CD14-positive monocyte (primary cell): ENCODE measurements around the gene SLC27A1. TPM values are rescaled to one million over a fixed set of nuclear protein-coding genes. Genes with fewer than 3 reads are reported as not detected.

Experiments used
- DNase-seq, 3 donors: peaks; one replicate each; pipeline ENCODE4 v3.0.0-alpha.2; 2011 to 2022
- H2AFZ ChIP-seq: 2 replicates; pipeline ENCODE4 v1.6.0; 2012; ENCODE audit warnings: mild to moderate bottlenecking, low read depth, low read length, inconsistent platforms; ENCODE audit not compliant: insufficient read depth, poor library complexity, severe bottlenecking
- H3K27ac ChIP-seq, 2 donors: 1 replicate in 1 of 2; 2 replicates in 1 of 2; pipeline ENCODE4 v1.5.1; 2012 to 2013; ENCODE audit warnings: low read length in 2 of 2, control low read depth in 1 of 2, inconsistent platforms in 1 of 2, low read depth in 1 of 2, mild to moderate bottlenecking in 1 of 2
- H3K27me3 ChIP-seq, 2 donors: one replicate each; pipeline versions ENCODE4 v1.6.0 to v1.6.1; 2011 to 2013; ENCODE audit warnings: low read length in 2 of 2; ENCODE audit not compliant: control insufficient read depth in 2 of 2, insufficient read depth in 2 of 2
- H3K36me3 ChIP-seq, 2 donors: replicated peaks in 1 of 2; 1 replicate in 1 of 2; 2 replicates in 1 of 2; pipeline versions ENCODE4 v1.5.1 to v1.6.1; 2012 to 2013; ENCODE audit warnings: low read length in 2 of 2, control low read depth in 1 of 2, inconsistent platforms in 1 of 2, mild to moderate bottlenecking in 1 of 2; ENCODE audit not compliant: insufficient read depth in 2 of 2, control insufficient read depth in 1 of 2
- H3K4me1 ChIP-seq, 2 donors: 1 replicate in 1 of 2; 2 replicates in 1 of 2; pipeline versions ENCODE4 v1.5.1 to v1.6.1; 2012 to 2013; ENCODE audit warnings: low read length in 2 of 2, control low read depth in 1 of 2, inconsistent platforms in 1 of 2, mild to moderate bottlenecking in 1 of 2, moderate library complexity in 1 of 2; ENCODE audit not compliant: insufficient read depth in 2 of 2, control insufficient read depth in 1 of 2
- H3K4me2 ChIP-seq: replicated peaks from 2 replicates; pipeline ENCODE3; 2012; ENCODE audit warnings: low read length, moderate library complexity, mild to moderate bottlenecking; ENCODE audit not compliant: poor library complexity, severe bottlenecking; ENCODE audit errors: extremely low read depth
- H3K4me3 ChIP-seq, 3 experiments: fragments of 200-600 bp in 1 of 3; sonication (generic) in 1 of 3; replicated peaks in 1 of 3; 1 replicate in 2 of 3; 2 replicates in 1 of 3; pipeline ENCODE4 v1.5.1; 2011 to 2013; ENCODE audit warnings: low read length in 3 of 3, mild to moderate bottlenecking in 3 of 3, control low read depth in 2 of 3, low read depth in 2 of 3, inconsistent platforms in 1 of 3, moderate library complexity in 1 of 3
- H3K79me2 ChIP-seq: 2 replicates; pipeline ENCODE4 v1.6.0; 2012; ENCODE audit warnings: mild to moderate bottlenecking, control low read depth, inconsistent platforms, low read length, moderate library complexity; ENCODE audit not compliant: insufficient read depth
- H3K9ac ChIP-seq: 2 replicates; pipeline ENCODE4 v1.6.0; 2017; ENCODE audit warnings: low read length, mild to moderate bottlenecking; ENCODE audit not compliant: insufficient read depth, poor library complexity, severe bottlenecking
- H3K9me3 ChIP-seq, 2 donors: replicated peaks in 1 of 2; 1 replicate in 1 of 2; 2 replicates in 1 of 2; pipeline versions ENCODE4 v1.5.1 to v1.6.1; 2012 to 2013; ENCODE audit warnings: low read length in 2 of 2, control low read depth in 1 of 2; ENCODE audit not compliant: control insufficient read depth in 1 of 2, insufficient read depth in 1 of 2
- H4K20me1 ChIP-seq: 2 replicates; pipeline ENCODE4 v1.6.0; 2012; ENCODE audit warnings: mild to moderate bottlenecking, low read length, control low read depth, moderate library complexity; ENCODE audit not compliant: insufficient read depth
- H3K27ac Mint-ChIP-seq, 7 donors: one replicate each; pipeline ENCODE4 v1.8.0; 2020; ENCODE audit warnings: mild to moderate bottlenecking in 7 of 7, mixed read lengths in 7 of 7, moderate library complexity in 6 of 7, inconsistent platforms in 2 of 7
- H3K27me3 Mint-ChIP-seq, 3 donors: one replicate each; pipeline ENCODE4 v1.8.0; 2021 to 2022; ENCODE audit warnings: low read depth in 3 of 3, mild to moderate bottlenecking in 3 of 3, mixed read lengths in 3 of 3, moderate library complexity in 3 of 3, inconsistent platforms in 1 of 3
- H3K36me3 Mint-ChIP-seq, 2 donors: one replicate each; pipeline ENCODE4 v1.8.0; 2020; ENCODE audit warnings: mixed read lengths in 2 of 2, inconsistent platforms in 1 of 2, mild to moderate bottlenecking in 1 of 2
- H3K4me1 Mint-ChIP-seq: one replicate; pipeline ENCODE4 v1.8.0; 2020; ENCODE audit warnings: mild to moderate bottlenecking, mixed read lengths
- H3K4me3 Mint-ChIP-seq, 2 donors: one replicate each; pipeline ENCODE4 v1.8.0; 2020; ENCODE audit warnings: mild to moderate bottlenecking in 2 of 2, mixed read lengths in 2 of 2, moderate library complexity in 1 of 2
- H3K9me3 Mint-ChIP-seq, 7 donors: one replicate each; pipeline ENCODE4 v1.8.0; 2020 to 2022; ENCODE audit warnings: mixed read lengths in 7 of 7, mild to moderate bottlenecking in 6 of 7, moderate library complexity in 6 of 7, inconsistent platforms in 2 of 7
- WGBS: methylation state at CpG from one replicate; pipeline ENCODE4 v1.1.5; 2013; ENCODE audit warnings: missing lambda C conversion rate; ENCODE audit not compliant: insufficient coverage; 5-methylcytosine and 5-hydroxymethylcytosine counted together
- intact Hi-C, 2 donors: fragments of 100-400 bp; cut with micrococcal nuclease; formaldehyde crosslinking; loops; one replicate each; pipeline versions ENCODE4 v1.15.0 to v1.15.1; 2023
- polyA plus RNA-seq, 3 donors: library from polyadenylated mRNA; depleted of rRNA in 1 of 3; unstranded in 2 of 3; stranded (reverse) in 1 of 3; fragments of 300-500 nt in 2 of 3; fragments of >200 nt in 1 of 3; fragmentation: Illumina TruSeq in 2 of 3; gene quantifications; 1 replicate in 2 of 3; 2 replicates in 1 of 3; pipeline ENCODE4 v1.2.3, GENCODE V29; 2012 to 2021
- TF ChIP-seq, protein P1 (sequence below): fragments of 200-600 bp; IDR thresholded peaks from one replicate; pipeline ENCODE4 v1.8.0; 2022; ENCODE audit warnings: antibody characterized with exemption, mild to moderate bottlenecking

The SLC27A1 gene
- polyA plus RNA-seq, 3 donors: 27.1 to 36.5 (median 27.6) TPM

DNA sequence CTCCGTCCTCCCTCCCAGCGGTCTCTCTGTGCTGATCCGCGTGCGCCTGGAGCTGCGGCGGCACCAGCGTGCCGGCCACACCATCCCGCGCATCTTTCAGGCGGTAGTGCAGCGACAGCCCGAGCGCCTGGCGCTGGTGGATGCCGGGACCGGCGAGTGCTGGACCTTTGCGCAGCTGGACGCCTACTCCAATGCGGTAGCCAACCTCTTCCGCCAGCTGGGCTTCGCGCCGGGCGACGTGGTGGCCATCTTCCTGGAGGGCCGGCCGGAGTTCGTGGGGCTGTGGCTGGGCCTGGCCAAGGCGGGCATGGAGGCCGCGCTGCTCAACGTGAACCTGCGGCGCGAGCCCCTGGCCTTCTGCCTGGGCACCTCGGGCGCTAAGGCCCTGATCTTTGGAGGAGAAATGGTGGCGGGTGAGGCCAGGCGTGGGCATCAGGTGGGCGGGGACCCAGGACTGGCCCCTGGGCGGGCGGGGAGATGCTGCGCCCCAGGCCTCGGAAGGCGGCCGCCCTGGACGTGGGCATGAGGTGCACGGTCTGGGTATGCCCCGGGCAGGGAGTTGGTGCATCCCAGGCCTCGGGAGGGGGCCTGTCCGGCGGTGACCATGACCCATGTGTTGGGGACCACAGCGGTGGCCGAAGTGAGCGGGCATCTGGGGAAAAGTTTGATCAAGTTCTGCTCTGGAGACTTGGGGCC lies 16.4 kb downstream of the SLC27A1 start:
- H3K9me3 ChIP-seq: no peaks in the 10 kb centered on the region
- 98% methylated on average over 56 of the region's 58 CpGs for WGBS
- H3K36me3 Mint-ChIP-seq: peaks cover 26 to 57% of the 10 kb centered on the region in 2 donors
- H3K4me3 Mint-ChIP-seq: no peak overlapping the region
- peaks cover 0 to 12% of the 10 kb centered on the region in 2 donors for H3K36me3 ChIP-seq
- H3K27ac ChIP-seq: no peak overlapping the region
- no peak overlapping the region for H3K4me2 ChIP-seq
- peaks cover 22 to 30% of the 10 kb centered on the region in 2 donors for H3K4me1 ChIP-seq
- peaks cover 40% of the 10 kb centered on the region for H3K4me1 Mint-ChIP-seq
- no peak overlapping the region for H2AFZ ChIP-seq
- H3K27me3 ChIP-seq: no peaks in the 10 kb centered on the region
- peaks cover 0 to 2% (median 0%) of the 10 kb centered on the region in 7 donors for H3K9me3 Mint-ChIP-seq
- DNase-seq: no peak
- intact Hi-C loops: no loop called here
- H3K27me3 Mint-ChIP-seq: peaks cover 0 to 7% (median 0%) of the 10 kb centered on the region in 3 donors
- peaks cover 38% of the 10 kb centered on the region for H3K79me2 ChIP-seq
- peaks cover 66% of the 10 kb centered on the region for H4K20me1 ChIP-seq
- TF ChIP-seq, protein P1, sequence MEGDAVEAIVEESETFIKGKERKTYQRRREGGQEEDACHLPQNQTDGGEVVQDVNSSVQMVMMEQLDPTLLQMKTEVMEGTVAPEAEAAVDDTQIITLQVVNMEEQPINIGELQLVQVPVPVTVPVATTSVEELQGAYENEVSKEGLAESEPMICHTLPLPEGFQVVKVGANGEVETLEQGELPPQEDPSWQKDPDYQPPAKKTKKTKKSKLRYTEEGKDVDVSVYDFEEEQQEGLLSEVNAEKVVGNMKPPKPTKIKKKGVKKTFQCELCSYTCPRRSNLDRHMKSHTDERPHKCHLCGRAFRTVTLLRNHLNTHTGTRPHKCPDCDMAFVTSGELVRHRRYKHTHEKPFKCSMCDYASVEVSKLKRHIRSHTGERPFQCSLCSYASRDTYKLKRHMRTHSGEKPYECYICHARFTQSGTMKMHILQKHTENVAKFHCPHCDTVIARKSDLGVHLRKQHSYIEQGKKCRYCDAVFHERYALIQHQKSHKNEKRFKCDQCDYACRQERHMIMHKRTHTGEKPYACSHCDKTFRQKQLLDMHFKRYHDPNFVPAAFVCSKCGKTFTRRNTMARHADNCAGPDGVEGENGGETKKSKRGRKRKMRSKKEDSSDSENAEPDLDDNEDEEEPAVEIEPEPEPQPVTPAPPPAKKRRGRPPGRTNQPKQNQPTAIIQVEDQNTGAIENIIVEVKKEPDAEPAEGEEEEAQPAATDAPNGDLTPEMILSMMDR: no peak
- no peak overlapping the region for H3K27ac Mint-ChIP-seq
- H3K9ac ChIP-seq: no peak overlapping the region
- H3K4me3 ChIP-seq: no peak overlapping the region

DNA sequence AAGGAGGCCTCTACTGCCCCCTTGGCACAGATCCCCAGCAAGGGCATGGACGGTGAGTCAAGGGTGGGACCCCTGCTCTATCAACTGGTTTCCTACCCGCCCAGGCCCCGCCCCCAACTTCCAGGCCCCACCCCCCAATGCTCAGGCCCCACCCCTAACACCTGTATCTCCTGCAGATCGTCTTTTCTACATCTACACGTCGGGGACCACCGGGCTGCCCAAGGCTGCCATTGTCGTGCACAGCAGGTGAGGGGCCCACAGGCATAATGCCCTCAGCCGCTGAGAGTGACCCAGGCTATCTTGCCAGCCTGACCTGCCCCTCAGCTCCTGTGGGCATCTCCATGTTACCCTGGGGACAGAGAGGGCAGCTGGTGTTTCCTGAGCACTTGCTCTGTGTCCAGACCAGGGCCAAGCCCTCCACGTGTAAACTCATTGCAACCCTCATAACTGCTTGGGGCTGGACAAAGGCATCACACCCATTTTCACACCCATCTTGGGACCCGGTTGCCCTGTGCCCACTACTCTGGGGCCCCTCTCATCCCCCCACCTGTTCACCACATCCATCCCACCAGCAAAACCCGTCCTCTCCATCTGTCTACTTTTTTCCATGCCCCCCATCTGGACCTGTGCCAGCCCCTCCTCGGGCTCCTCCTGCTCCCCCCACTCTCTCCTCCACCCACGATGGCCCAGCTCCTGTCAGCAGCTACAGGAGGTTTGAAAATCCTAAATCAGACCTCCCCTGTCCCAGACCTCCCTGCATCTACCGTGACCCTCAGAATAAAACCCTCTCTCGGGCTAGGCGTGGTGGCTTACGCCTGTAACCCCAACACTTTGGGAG lies 17.2 kb downstream of the SLC27A1 start:
- WGBS: 84% methylated on average over 15 of the region's 18 CpGs

More for the DNA sequence above, 17.2 kb downstream of the SLC27A1 start:
- Mint-ChIP-seq H3K27ac (peak overlapping the region in 2 of 7 donors; percentile 15 to 40), H3K9me3 (peaks cover 0 to 2% (median 0%) of the 10 kb centered on the region in 7 donors), H3K27me3 (peaks cover 0 to 7% (median 0%) of the 10 kb centered on the region in 3 donors), H3K4me1 (peaks cover 33% of the 10 kb centered on the region), H3K4me3 (no peak overlapping the region), H3K36me3 (peaks cover 31 to 61% of the 10 kb centered on the region in 2 donors)
- intact Hi-C loops: no loop called here
- Histone ChIP-seq H3K9ac (no peak overlapping the region), H3K4me1 (peaks cover 17 to 22% of the 10 kb centered on the region in 2 donors), H2AFZ (no peak overlapping the region), H3K27me3 (no peaks in the 10 kb centered on the region), H3K27ac (no peak overlapping the region), H3K79me2 (peaks cover 31% of the 10 kb centered on the region), H3K4me2 (no peak overlapping the region), H3K36me3 (peaks cover 2 to 12% of the 10 kb centered on the region in 2 donors), H3K9me3 (no peaks in the 10 kb centered on the region), H4K20me1 (peaks cover 62% of the 10 kb centered on the region), H3K4me3 (no peak overlapping the region)
- DNase-seq: no peak
- TF ChIP-seq, protein P1: no peak
